IMR-90 (cell line): Measurements from ENCODE around the gene EGF. TPM values are rescaled to one million over a fixed set of nuclear protein-coding genes. Genes with fewer than 3 reads are reported as not detected.

Experiments
- ATAC-seq: fragments of 200-7000 bp; cut with Tn5 transposase; 2 replicates; pipeline ENCODE4 v1.9.1; 2020; ENCODE audit warnings: low read depth, mild to moderate bottlenecking, moderate library complexity
- BruUV-seq: library from RNA; stranded (reverse); fragments of 400-500 nt; replicated peaks from 2 replicates; lab custom pipeline; 2021; lab: Mats Ljungman, UMichigan
- CTCF ChIA-PET: fragments of 300-600 bp; formaldehyde crosslinking; extraction: SDS; loops from one replicate; lab custom pipeline; 2021; ENCODE audit warnings: antibody characterized with exemption; lab: Yijun Ruan, JAX
- POLR2A ChIA-PET: fragments of 300-600 bp; sonication (Branson Sonifier 250); formaldehyde crosslinking; loops from one replicate; lab custom pipeline; 2022; ENCODE audit warnings: antibody characterized with exemption; ENCODE audit not compliant: unreplicated experiment; lab: Charles Lee
- DNase-seq: peaks from one replicate; pipeline ENCODE4 v3.0.0; 2013
- H2AFZ ChIP-seq: replicated peaks from 2 replicates; pipeline ENCODE3; 2013; ENCODE audit warnings: low read length, mild to moderate bottlenecking; ENCODE audit not compliant: poor library complexity
- H2AK5ac ChIP-seq: 2 replicates; pipeline ENCODE4 v1.6.1; 2013; ENCODE audit warnings: low read depth, low read length, inconsistent platforms
- H2AK9ac ChIP-seq: replicated peaks from 2 replicates; pipeline ENCODE3; 2013; ENCODE audit warnings: mild to moderate bottlenecking, low read depth, low read length, moderate library complexity; ENCODE audit not compliant: poor library complexity
- H2BK120ac ChIP-seq: 2 replicates; pipeline ENCODE4 v1.6.1; 2013; ENCODE audit warnings: low read depth, low read length, inconsistent platforms
- H2BK15ac ChIP-seq: 3 replicates; pipeline ENCODE4 v1.6.1; 2013; ENCODE audit warnings: low read depth, low read length, inconsistent platforms
- H2BK20ac ChIP-seq: 2 replicates; pipeline ENCODE4 v1.6.1; 2013; ENCODE audit warnings: low read depth, mild to moderate bottlenecking, inconsistent platforms, low read length, moderate library complexity
- H2BK5ac ChIP-seq: 2 replicates; pipeline ENCODE4 v1.6.1; 2013; ENCODE audit warnings: mild to moderate bottlenecking, low read depth, low read length, inconsistent platforms; ENCODE audit not compliant: poor library complexity, severe bottlenecking
- H3K14ac ChIP-seq: replicated peaks from 2 replicates; pipeline ENCODE4 v1.6.1; 2013; ENCODE audit warnings: low read depth, low read length, inconsistent platforms
- H3K18ac ChIP-seq: 2 replicates; pipeline ENCODE4 v1.6.1; 2013; ENCODE audit warnings: low read depth, low read length, control low read depth
- H3K23ac ChIP-seq: 2 replicates; pipeline ENCODE4 v1.6.1; 2013; ENCODE audit warnings: low read depth, low read length, inconsistent platforms
- H3K27ac ChIP-seq: 2 replicates; pipeline ENCODE4 v1.5.1; 2013; ENCODE audit warnings: mild to moderate bottlenecking, control low read depth, low read length; ENCODE audit not compliant: insufficient read depth
- H3K27me3 ChIP-seq: 2 replicates; pipeline ENCODE4 v1.6.1; 2013; ENCODE audit warnings: low read length; ENCODE audit not compliant: control insufficient read depth, insufficient read depth
- H3K36me3 ChIP-seq: 2 replicates; pipeline ENCODE4 v1.6.1; 2013; ENCODE audit warnings: low read length, mixed read lengths; ENCODE audit not compliant: control insufficient read depth, insufficient read depth
- H3K4ac ChIP-seq: 2 replicates; pipeline ENCODE4 v1.6.1; 2013; ENCODE audit warnings: low read depth, low read length, inconsistent platforms
- H3K4me1 ChIP-seq: 2 replicates; pipeline ENCODE4 v1.6.1; 2013; ENCODE audit warnings: low read length, mixed read lengths; ENCODE audit not compliant: control insufficient read depth, insufficient read depth
- H3K4me2 ChIP-seq: 2 replicates; pipeline ENCODE4 v1.6.1; 2013; ENCODE audit warnings: low read depth, mild to moderate bottlenecking, control low read depth, low read length, moderate library complexity
- H3K4me3 ChIP-seq: 2 replicates; pipeline ENCODE4 v1.5.1; 2013; ENCODE audit warnings: low read depth, mild to moderate bottlenecking, control low read depth, low read length, moderate library complexity; ENCODE audit not compliant: insufficient read depth
- H3K56ac ChIP-seq: 2 replicates; pipeline ENCODE4 v1.6.1; 2013; ENCODE audit warnings: low read length, inconsistent platforms; ENCODE audit not compliant: insufficient read depth; ENCODE audit errors: extremely low read depth
- H3K79me1 ChIP-seq, 2 experiments: 2 replicates each; pipeline ENCODE4 v1.6.1; 2013; ENCODE audit warnings: low read length in 2 of 2, inconsistent platforms in 1 of 2, low read depth in 1 of 2
- H3K9ac ChIP-seq: 2 replicates; pipeline ENCODE4 v1.6.1; 2013; ENCODE audit warnings: low read depth, low read length, control low read depth
- H3K9me1 ChIP-seq: 2 replicates; pipeline ENCODE4 v1.6.1; 2013; ENCODE audit warnings: low read length, inconsistent platforms; ENCODE audit not compliant: insufficient read depth
- H3K9me3 ChIP-seq: 2 replicates; pipeline ENCODE4 v1.6.1; 2013; ENCODE audit warnings: low read length; ENCODE audit not compliant: control insufficient read depth, insufficient read depth
- H4K20me1 ChIP-seq: 2 replicates; pipeline ENCODE4 v1.6.1; 2013; ENCODE audit warnings: low read length, inconsistent platforms; ENCODE audit not compliant: insufficient read depth
- H4K5ac ChIP-seq: 2 replicates; pipeline ENCODE4 v1.6.1; 2013; ENCODE audit warnings: mild to moderate bottlenecking, low read depth, low read length, control low read depth
- H4K8ac ChIP-seq, 2 experiments: 2 replicates each; pipeline ENCODE4 v1.6.1; 2013; ENCODE audit warnings: low read depth in 2 of 2, low read length in 2 of 2, control low read depth in 1 of 2, inconsistent platforms in 1 of 2
- H4K91ac ChIP-seq: 2 replicates; pipeline ENCODE4 v1.6.1; 2013; ENCODE audit warnings: low read depth, low read length, inconsistent platforms; ENCODE audit not compliant: insufficient read depth
- BHLHE40 ChIP-seq: fragments of 150-350 bp; IDR thresholded peaks from 2 replicates; pipeline ENCODE4 v1.6.1; 2016; ENCODE audit warnings: mild to moderate bottlenecking, low read depth, low read length
- CTCF ChIP-seq: conservative IDR thresholded peaks from 2 replicates; pipeline ENCODE4 v1.5.1; 2012; ENCODE audit warnings: mild to moderate bottlenecking, low read depth, low read length, improper control_type of control experiment
- ELK1 ChIP-seq: fragments of 150-350 bp; IDR thresholded peaks from 2 replicates; pipeline ENCODE4 v1.6.1; 2016; ENCODE audit warnings: low read depth, mild to moderate bottlenecking, low read length, moderate library complexity, borderline replicate concordance
- FOS ChIP-seq: fragments of 150-350 bp; IDR thresholded peaks from 2 replicates; pipeline ENCODE4 v1.6.1; 2016; ENCODE audit warnings: low read depth, low read length
- MAFK ChIP-seq: IDR thresholded peaks from 2 replicates; pipeline ENCODE4 v1.6.1; 2012; ENCODE audit warnings: low read depth, low read length, improper control_type of control experiment
- MAZ ChIP-seq: IDR thresholded peaks from 2 replicates; pipeline ENCODE4 v1.6.1; 2012; ENCODE audit warnings: low read depth, mild to moderate bottlenecking, low read length, improper control_type of control experiment, moderate library complexity, borderline replicate concordance
- MXI1 ChIP-seq: IDR thresholded peaks from 2 replicates; pipeline ENCODE4 v1.6.1; 2012; ENCODE audit warnings: low read depth, mild to moderate bottlenecking, low read length, moderate library complexity, borderline replicate concordance
- NFE2L2 ChIP-seq: fragments of 150-350 bp; IDR thresholded peaks from 2 replicates; pipeline ENCODE4 v1.6.1; 2016; ENCODE audit warnings: low read depth, mild to moderate bottlenecking, low read length
- POLR2A ChIP-seq: IDR thresholded peaks from 2 replicates; pipeline ENCODE4 v1.6.1; 2012; ENCODE audit warnings: mild to moderate bottlenecking, low read depth, low read length
- RAD21 ChIP-seq: IDR thresholded peaks from 2 replicates; pipeline ENCODE4 v1.6.1; 2012; ENCODE audit warnings: low read length, improper control_type of control experiment
- RFX5 ChIP-seq: IDR thresholded peaks from 2 replicates; pipeline ENCODE4 v1.8.0; 2012; ENCODE audit warnings: low read depth, mild to moderate bottlenecking, low read length, moderate library complexity
- SMC3 ChIP-seq: fragments of 150-350 bp; IDR thresholded peaks from 2 replicates; pipeline ENCODE4 v1.6.1; 2016; ENCODE audit warnings: low read depth, mild to moderate bottlenecking, antibody characterized with exemption, low read length, moderate library complexity
- USF2 ChIP-seq: fragments of 150-350 bp; IDR thresholded peaks from 2 replicates; pipeline ENCODE4 v1.6.1; 2017; ENCODE audit warnings: mild to moderate bottlenecking, antibody characterized with exemption, low read length, low read depth
- WGBS, 2 experiments: methylation state at CpG; one replicate each; pipeline versions ENCODE4 v1.1.5 to v1.1.7; 2013; ENCODE audit warnings: missing lambda C conversion rate in 2 of 2; ENCODE audit not compliant: insufficient read length in 1 of 2; ENCODE audit errors: extremely low coverage in 2 of 2; 5-methylcytosine and 5-hydroxymethylcytosine counted together
- dilution Hi-C: fragments of 300-500 bp; cut with HindIII; formaldehyde crosslinking; loops from one replicate; pipeline ENCODE4 v1.14.3; 2018; ENCODE audit warnings: low sequenced_read_pairs; ENCODE audit not compliant: unreplicated experiment
- in situ Hi-C: fragments of 300-500 bp; cut with MboI; formaldehyde crosslinking; loops from 3 replicates; pipeline ENCODE4 v1.14.3; 2019; ENCODE audit warnings: low sequenced_read_pairs, inconsistent platforms, mixed read lengths
- intact Hi-C: fragments of 100-400 bp; cut with micrococcal nuclease; formaldehyde crosslinking; loops from 2 replicates; pipeline ENCODE4 v1.10.0; 2022
- polyA plus RNA-seq, 3 experiments: library from polyadenylated mRNA; depleted of rRNA; stranded (reverse); fragments of >200 nt; gene quantifications; 2 replicates each; pipeline ENCODE4 v1.2.3, GENCODE V29; 2012; ENCODE audit warnings: low replicate concordance in 1 of 3
- total RNA-seq: library from RNA; depleted of rRNA; stranded (reverse); fragments of >200 nt; gene quantifications from 2 replicates; pipeline ENCODE4 v1.2.3, GENCODE V29; 2012

Gene EGF
- total and polyA plus RNA-seq, 2 of the 4 experiments (the other 2 are of a cell fraction) = 1.7 to 2.2 TPM

GRCh38 chr4:110049951-110050925, 137.6 kb downstream of the EGF start:
- ChIA-PET POLR2A (no interaction called here), CTCF (interaction anchor here (0.6 to 1.3 kb wide), 5 partner anchors 18 to 460 kb away, joined by 3 to 5 read pairs (median 3); no protein-coding TSS in a partner anchor)
- H4K5ac ChIP-seq = no peak overlapping the region
- H3K36me3 ChIP-seq = peaks cover 3% of the 10 kb centered on the region
- H2AFZ ChIP-seq = no peak overlapping the region
- H3K9me3 ChIP-seq = no peaks in the 10 kb centered on the region
- no CpG with 5 or more reads among the region's 9 CpGs for WGBS, 2 experiments
- no peak overlapping the region for H2BK120ac ChIP-seq
- H2BK15ac ChIP-seq = no peak overlapping the region
- DNase-seq (peak; percentile 52), ATAC-seq (peak; percentile 78)
- TF ChIP-seq CTCF (peak; percentile 83), SMC3 (peak; percentile 92), MXI1 (no peak), RFX5 (no peak), BHLHE40 (no peak), RAD21 (peak; percentile 84), MAZ (peak; percentile 20; the same call in 1 of the 2 replicates), MAFK (peak; percentile 34), FOS (no peak), USF2 (no peak), POLR2A (no peak), ELK1 (no peak), NFE2L2 (no peak)
- no peak overlapping the region for H3K4me2 ChIP-seq
- no peak overlapping the region for H4K91ac ChIP-seq
- no peak overlapping the region for H2BK5ac ChIP-seq
- no peak overlapping the region for H3K23ac ChIP-seq
- no peak overlapping the region for H3K14ac ChIP-seq
- H3K27me3 ChIP-seq = no peaks in the 10 kb centered on the region
- no peaks in the 10 kb centered on the region for H4K20me1 ChIP-seq
- no peak overlapping the region for H3K4me3 ChIP-seq
- no peak overlapping the region for H3K9ac ChIP-seq
- no peaks in the 10 kb centered on the region for H3K79me1 ChIP-seq
- H3K56ac ChIP-seq = no peak overlapping the region
- H3K4me1 ChIP-seq = peaks cover 3% of the 10 kb centered on the region; the same call in 1 of the 2 replicates
- intact Hi-C loops (loop anchor here (1.0 to 2.0 kb wide), 3 partner anchors 147 to 461 kb away; no protein-coding TSS in a partner anchor), in situ Hi-C loops (loop anchor here (5.0 kb wide), 1 partner anchor 152 kb away; no protein-coding TSS in a partner anchor), dilution Hi-C loops (no loop called here)
- no peak overlapping the region for H3K18ac ChIP-seq
- BruUV-seq = TSS peak; percentile 53
- H3K9me1 ChIP-seq = no peaks in the 10 kb centered on the region
- no peak overlapping the region for H2AK5ac ChIP-seq
- no peak overlapping the region for H4K8ac ChIP-seq
- H2AK9ac ChIP-seq = no peak overlapping the region
- H3K4ac ChIP-seq = no peak overlapping the region
- no peak overlapping the region for H2BK20ac ChIP-seq
- H3K27ac ChIP-seq = no peak overlapping the region
